K562 treated with DMSO at 1 percent for 48 hours (cell line): Measurements from ENCODE around the gene KLKB1. TPM values are rescaled to one million over a fixed set of nuclear protein-coding genes. Genes with fewer than 3 reads are reported as not detected.

ENCODE experiments used
- total RNA-seq: library from RNA; unstranded; fragments of 300-600 nt; gene quantifications from 2 replicates; pipeline ENCODE4 v1.2.3, GENCODE V29; 2022; ENCODE audit warnings: low replicate concordance; ENCODE audit errors: extremely low read depth

The KLKB1 gene
- total RNA-seq: not detected in 2 replicates

GRCh38 chr4:186227221-186227620 is at the start of gene KLKB1:
KLKB1 (plus strand) TSS chr4:186227507; CDS start chr4:186228196, 689 bp downstream.

GRCh38 chr4:186191200-186192065 is 35.9 kb upstream of the KLKB1 start, which contains the start of gene CYP4V2:
CYP4V2 (plus strand) TSS chr4:186191567; CDS start chr4:186191824, 257 bp downstream.

GRCh38 chr4:186265683-186266652 is 38.7 kb downstream of the KLKB1 start, which contains the start of gene F11:
F11 (plus strand) TSS chr4:186266189; CDS start chr4:186267137, 948 bp downstream.

Other genes starting within 250 kb of the KLKB1 start
- gene TLR3, start 158.4 kb upstream of the KLKB1 start, total RNA-seq: not detected in 2 replicates
- gene FAM149A, start 122.8 kb upstream of the KLKB1 start, total RNA-seq: not detected in 2 replicates
- gene CYP4V2, start 35.9 kb upstream of the KLKB1 start, total RNA-seq: not detected in 2 replicates
- gene F11, start 38.7 kb downstream of the KLKB1 start, total RNA-seq: not detected in 2 replicates